Renal pelvis (tissue), 12 donors: ENCODE measurements around the gene C1QA. TPM values are rescaled to one million over a fixed set of nuclear protein-coding genes. Genes with fewer than 3 reads are reported as not detected.

Experiments used
- DNase-seq: peaks from one replicate; pipeline ENCODE4 v3.0.0-alpha.2; 2013
- long read RNA-seq, 16 experiments: transcript quantifications; one replicate each; lab custom pipeline, GENCODE V29; 2026
- polyA plus RNA-seq, 3 donors: library from polyadenylated mRNA; unstranded; fragments of 120-200 nt; gene quantifications; one replicate each; pipeline ENCODE4 v1.2.1, GENCODE V29; 2013; ENCODE audit not compliant: insufficient read length in 3 of 3

The C1QA gene
- 10 to 100 TPM; 11.4 to 20.5 (median 14.8) TPM for polyA plus RNA-seq
- long read RNA-seq, donor 1, transcript C1QA-201 (3 exons, 1,143 nt): major isoform, 6 of 9 reads
- long read RNA-seq, donor 1, partial matches to known transcripts: 0 of 9 reads
- long read RNA-seq, donor 1, other reads (novel, unspliced or antisense): 0 of 9 reads
- long read RNA-seq, donor 2, transcript C1QA-201 (3 exons, 1,143 nt): major isoform, 17 of 27 reads
- long read RNA-seq, donor 2, partial matches to known transcripts: 8 of 27 reads
- long read RNA-seq, donor 2, other reads (novel, unspliced or antisense): 0 of 27 reads
- long read RNA-seq, donor 3, transcript C1QA-201 (3 exons, 1,143 nt): major isoform, 7 of 19 reads
- long read RNA-seq, donor 3, partial matches to known transcripts: 10 of 19 reads
- long read RNA-seq, donor 3, other reads (novel, unspliced or antisense): 0 of 19 reads
- long read RNA-seq, donor 4, transcript C1QA-201 (3 exons, 1,143 nt): major isoform, 22 of 24 reads
- long read RNA-seq, donor 4, partial matches to known transcripts: 0 of 24 reads
- long read RNA-seq, donor 4, other reads (novel, unspliced or antisense): 0 of 24 reads
- long read RNA-seq, donor 5, transcript C1QA-201 (3 exons, 1,143 nt): major isoform, 8 of 8 reads
- long read RNA-seq, donor 5, partial matches to known transcripts: 0 of 8 reads
- long read RNA-seq, donor 5, other reads (novel, unspliced or antisense): 0 of 8 reads
- long read RNA-seq, donor 6, transcript C1QA-201 (3 exons, 1,143 nt): major isoform, 5 of 12 reads
- long read RNA-seq, donor 6, partial matches to known transcripts: 5 of 12 reads
- long read RNA-seq, donor 6, other reads (novel, unspliced or antisense): 0 of 12 reads
- long read RNA-seq, donor 7, transcript C1QA-201 (3 exons, 1,143 nt): major isoform, 19 of 38 reads
- long read RNA-seq, donor 7, partial matches to known transcripts: 17 of 38 reads
- long read RNA-seq, donor 7, other reads (novel, unspliced or antisense): 0 of 38 reads
- long read RNA-seq, donor 8, transcript C1QA-201 (3 exons, 1,143 nt): major isoform, 15 of 26 reads
- long read RNA-seq, donor 8, partial matches to known transcripts: 8 of 26 reads
- long read RNA-seq, donor 8, other reads (novel, unspliced or antisense): 0 of 26 reads
- long read RNA-seq, donor 9, transcript C1QA-201 (3 exons, 1,143 nt): major isoform, 15 of 16 reads
- long read RNA-seq, donor 9, partial matches to known transcripts: 0 of 16 reads
- long read RNA-seq, donor 9, other reads (novel, unspliced or antisense): 0 of 16 reads
- long read RNA-seq, donor 10, transcript C1QA-201 (3 exons, 1,143 nt): major isoform, 9 of 9 reads
- long read RNA-seq, donor 10, partial matches to known transcripts: 0 of 9 reads
- long read RNA-seq, donor 10, other reads (novel, unspliced or antisense): 0 of 9 reads
- long read RNA-seq, donor 11, transcript C1QA-201 (3 exons, 1,143 nt): major isoform, 7 of 7 reads
- long read RNA-seq, donor 11, partial matches to known transcripts: 0 of 7 reads
- long read RNA-seq, donor 11, other reads (novel, unspliced or antisense): 0 of 7 reads
- long read RNA-seq, donor 12, transcript C1QA-201 (3 exons, 1,143 nt): major isoform, 13 of 23 reads
- long read RNA-seq, donor 12, partial matches to known transcripts: 8 of 23 reads
- long read RNA-seq, donor 12, other reads (novel, unspliced or antisense): 0 of 23 reads
- long read RNA-seq, donor 13, transcript C1QA-201 (3 exons, 1,143 nt): major isoform, 5 of 10 reads
- long read RNA-seq, donor 13, partial matches to known transcripts: 5 of 10 reads
- long read RNA-seq, donor 13, other reads (novel, unspliced or antisense): 0 of 10 reads
- long read RNA-seq, donor 14: 0 reads
- long read RNA-seq, donor 15, transcript C1QA-202 (2 exons, 976 nt): minor isoform, 5 of 62 reads
- long read RNA-seq, donor 15, transcript C1QA-201 (3 exons, 1,143 nt): major isoform, 33 of 62 reads
- long read RNA-seq, donor 15, partial matches to known transcripts: 24 of 62 reads
- long read RNA-seq, donor 15, other reads (novel, unspliced or antisense): 0 of 62 reads
- long read RNA-seq, donor 16, transcript C1QA-201 (3 exons, 1,143 nt): major isoform, 24 of 41 reads
- long read RNA-seq, donor 16, partial matches to known transcripts: 16 of 41 reads
- long read RNA-seq, donor 16, other reads (novel, unspliced or antisense): 0 of 41 reads

GRCh38 chr1:22636353-22636752 is at the start of gene C1QA:
TSS of gene C1QA (plus strand) at chr1:22636628. CDS start at chr1:22637617, 989 bp downstream.
- no peak for DNase-seq

GRCh38 chr1:22587247-22587646 is 49.2 kb upstream of the C1QA start:
- DNase-seq: no peak

GRCh38 chr1:22588899-22589422 is 47.5 kb upstream of the C1QA start:
- no peak for DNase-seq

- DNase-seq: no peak
These were observed 44.9 kb upstream of the C1QA start for GRCh38 chr1:22591576-22591975.

- no peak for DNase-seq
These were observed 44.4 kb upstream of the C1QA start for GRCh38 chr1:22592051-22592450.

- no peak for DNase-seq
These were observed 43.3 kb upstream of the C1QA start for GRCh38 chr1:22592919-22593790.

GRCh38 chr1:22594396-22594795 is 42.0 kb upstream of the C1QA start:
- DNase-seq: no peak

GRCh38 chr1:22595108-22595507 is 41.3 kb upstream of the C1QA start:
- DNase-seq: no peak

GRCh38 chr1:22597301-22597965 is 39.0 kb upstream of the C1QA start:
- no peak for DNase-seq

GRCh38 chr1:22597996-22598395 is 38.4 kb upstream of the C1QA start:
- DNase-seq: no peak

- DNase-seq: no peak
These were observed 37.7 kb upstream of the C1QA start for GRCh38 chr1:22598736-22599135.

GRCh38 chr1:22600071-22600816 is 36.2 kb upstream of the C1QA start:
- no peak for DNase-seq

GRCh38 chr1:22600817-22601605 is 35.4 kb upstream of the C1QA start:
- no peak for DNase-seq

- no peak for DNase-seq
These were observed 34.8 kb upstream of the C1QA start for GRCh38 chr1:22601610-22602009.

GRCh38 chr1:22602060-22602740 is 34.2 kb upstream of the C1QA start:
- no peak for DNase-seq

GRCh38 chr1:22606161-22606560 is 30.3 kb upstream of the C1QA start:
- DNase-seq: no peak
